ENCODE results near the gene MAP2K3.

MAP2K3 gene

DNA sequence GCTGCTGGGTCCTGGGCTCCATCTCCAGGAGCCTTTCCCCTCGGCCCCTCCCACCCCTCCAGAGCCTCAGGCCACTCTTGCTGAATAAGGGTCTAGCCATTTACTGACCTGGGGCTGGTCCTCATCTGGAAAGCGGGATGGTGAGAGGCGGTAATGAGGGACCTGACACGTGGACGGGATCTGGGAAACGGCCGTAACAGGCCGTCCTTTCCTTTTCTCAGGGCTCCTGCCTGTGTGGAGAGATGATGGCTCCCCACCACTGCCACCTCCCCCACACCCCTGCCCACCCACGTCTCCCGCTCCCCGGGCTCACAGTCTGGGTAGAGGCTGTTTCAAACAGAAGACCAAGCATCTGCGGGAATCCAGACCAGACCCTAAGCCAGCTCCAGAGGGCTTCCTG lies 71.1 kb downstream of the MAP2K3 start:
- Mint-ChIP-seq H3K4me1 (no peaks in the 10 kb centered on the region), H3K9me3 (no peaks in the 10 kb centered on the region), H3K4me3 (no peak overlapping the region), H3K27me3 (no peaks in the 10 kb centered on the region), H3K36me3 (ENCODE audit: insufficient read depth) (no peaks in the 10 kb centered on the region), H3K27ac (ENCODE audit: low read depth) (no peak overlapping the region)
- no peak for DNase-seq (ENCODE audit: low spot score in 2 of 2)
- no peak for ATAC-seq (replicated peaks; ENCODE audit: extremely low read depth, poor library complexity, severe bottlenecking)

- Mint-ChIP-seq H3K27ac (ENCODE audit: low read depth) (no peak overlapping the region), H3K4me3 (no peak overlapping the region), H3K27me3 (no peaks in the 10 kb centered on the region), H3K4me1 (no peaks in the 10 kb centered on the region), H3K9me3 (no peaks in the 10 kb centered on the region), H3K36me3 (ENCODE audit: insufficient read depth) (no peaks in the 10 kb centered on the region)
- DNase-seq (ENCODE audit: low spot score in 2 of 2) (no peak), ATAC-seq (replicated peaks; ENCODE audit: extremely low read depth, poor library complexity, severe bottlenecking) (no peak)
These were observed 72.1 kb downstream of the MAP2K3 start for GRCh38 chr17:21356537-21357127.

GRCh38 chr17:21357281-21357680 lies 72.8 kb downstream of the MAP2K3 start:
- H3K36me3 Mint-ChIP-seq (ENCODE audit: insufficient read depth), result no peaks in the 10 kb centered on the region
- H3K27ac Mint-ChIP-seq (ENCODE audit: low read depth), result no peak overlapping the region
- no peaks in the 10 kb centered on the region for H3K4me1 Mint-ChIP-seq
- no peaks in the 10 kb centered on the region for H3K9me3 Mint-ChIP-seq
- no peak overlapping the region for H3K4me3 Mint-ChIP-seq
- ATAC-seq (replicated peaks; ENCODE audit: extremely low read depth, poor library complexity, severe bottlenecking) (no peak), DNase-seq (ENCODE audit: low spot score in 2 of 2) (no peak)
- H3K27me3 Mint-ChIP-seq, result no peaks in the 10 kb centered on the region

DNA sequence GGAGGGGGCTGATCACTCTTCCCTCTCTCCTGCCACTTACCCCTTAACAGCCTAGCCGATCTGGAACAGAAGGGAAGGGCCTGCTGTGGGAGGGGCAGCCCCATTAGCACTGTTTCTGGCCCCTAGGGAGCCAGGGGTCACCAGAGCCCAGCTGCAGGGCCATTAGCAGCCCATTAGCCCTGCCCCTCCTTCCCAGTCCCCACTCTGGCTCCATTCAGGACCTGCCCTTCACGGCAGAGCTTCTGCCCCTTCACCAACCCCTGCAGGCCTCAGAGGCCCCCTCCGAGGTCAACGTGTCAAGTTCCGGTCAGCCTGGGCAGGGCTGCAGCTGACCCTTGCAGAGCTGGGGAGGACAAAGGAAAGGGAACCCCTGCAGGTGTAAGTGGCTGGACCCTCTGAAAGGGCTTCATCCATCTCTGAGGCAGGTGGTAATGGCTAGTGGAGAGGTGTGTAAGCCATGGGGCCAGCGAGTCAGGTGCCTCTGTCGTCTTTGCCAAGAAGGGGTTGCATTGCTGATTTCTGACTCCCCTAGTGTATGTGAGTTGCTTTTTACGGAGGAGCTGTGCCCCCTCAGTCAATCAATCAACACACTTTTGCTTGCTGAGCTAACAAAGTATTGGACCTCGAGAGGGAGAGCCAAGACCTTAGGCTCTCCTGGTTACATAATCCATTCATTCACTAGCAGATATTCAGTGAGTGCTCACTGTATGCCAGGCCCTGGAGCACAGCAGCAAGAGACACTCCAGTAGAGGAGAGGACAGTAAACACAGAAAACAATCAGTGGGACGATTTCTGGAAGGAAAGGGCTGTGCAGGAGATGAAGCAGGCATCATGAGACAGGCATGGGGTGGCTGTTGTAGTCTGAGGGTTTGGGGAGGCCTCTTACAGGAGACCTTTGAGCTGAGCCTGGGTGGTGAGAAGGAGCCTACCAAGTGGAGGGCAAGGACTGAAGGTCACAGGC lies 73.5 kb downstream of the MAP2K3 start:
- Mint-ChIP-seq H3K27ac (ENCODE audit: low read depth) (no peak overlapping the region), H3K4me1 (no peaks in the 10 kb centered on the region), H3K27me3 (no peaks in the 10 kb centered on the region), H3K4me3 (no peak overlapping the region), H3K36me3 (ENCODE audit: insufficient read depth) (no peaks in the 10 kb centered on the region), H3K9me3 (no peaks in the 10 kb centered on the region)
- ATAC-seq (replicated peaks; ENCODE audit: extremely low read depth, poor library complexity, severe bottlenecking) (no peak), DNase-seq (ENCODE audit: low spot score in 2 of 2) (no peak)

GRCh38 chr17:21358682-21359482 lies 74.4 kb downstream of the MAP2K3 start:
- Mint-ChIP-seq H3K27me3 (no peaks in the 10 kb centered on the region), H3K27ac (ENCODE audit: low read depth) (no peak overlapping the region), H3K9me3 (no peaks in the 10 kb centered on the region), H3K4me3 (no peak overlapping the region), H3K4me1 (no peaks in the 10 kb centered on the region), H3K36me3 (ENCODE audit: insufficient read depth) (no peaks in the 10 kb centered on the region)
- DNase-seq (ENCODE audit: low spot score in 2 of 2), result no peak
- ATAC-seq (replicated peaks; ENCODE audit: extremely low read depth, poor library complexity, severe bottlenecking), result no peak

DNA sequence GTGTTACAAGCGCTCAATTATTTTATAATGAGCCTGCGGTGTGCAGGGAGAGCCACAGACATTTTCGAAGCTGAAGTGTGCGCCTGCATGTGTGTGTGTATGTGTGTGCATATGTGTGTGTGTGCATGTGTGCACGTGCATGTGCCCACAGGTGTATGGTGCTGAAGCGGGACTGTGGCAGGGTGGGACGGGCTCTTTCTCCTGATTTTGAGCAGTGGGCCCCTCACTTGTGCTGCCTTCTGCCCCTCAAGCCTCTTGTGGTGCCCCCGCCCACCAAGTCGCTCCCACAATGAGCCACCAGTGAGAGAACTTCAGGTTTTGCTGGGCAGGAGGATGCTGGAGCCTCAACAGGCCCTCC lies 75.0 kb downstream of the MAP2K3 start:
- H3K27ac Mint-ChIP-seq (ENCODE audit: low read depth), result no peak overlapping the region
- no peaks in the 10 kb centered on the region for H3K4me1 Mint-ChIP-seq
- no peak overlapping the region for H3K4me3 Mint-ChIP-seq
- no peak for ATAC-seq (replicated peaks; ENCODE audit: extremely low read depth, poor library complexity, severe bottlenecking)
- no peaks in the 10 kb centered on the region for H3K9me3 Mint-ChIP-seq
- DNase-seq (ENCODE audit: low spot score in 2 of 2), result no peak
- no peaks in the 10 kb centered on the region for H3K27me3 Mint-ChIP-seq
- H3K36me3 Mint-ChIP-seq (ENCODE audit: insufficient read depth), result no peaks in the 10 kb centered on the region

GRCh38 chr17:21360048-21360447 lies 75.5 kb downstream of the MAP2K3 start:
- Mint-ChIP-seq H3K36me3 (ENCODE audit: insufficient read depth) (no peaks in the 10 kb centered on the region), H3K9me3 (no peaks in the 10 kb centered on the region), H3K27ac (ENCODE audit: low read depth) (no peak overlapping the region), H3K27me3 (no peaks in the 10 kb centered on the region), H3K4me1 (no peaks in the 10 kb centered on the region), H3K4me3 (no peak overlapping the region)
- no peak for ATAC-seq (replicated peaks; ENCODE audit: extremely low read depth, poor library complexity, severe bottlenecking)
- no peak for DNase-seq (ENCODE audit: low spot score in 2 of 2)

- Mint-ChIP-seq H3K27me3 (no peaks in the 10 kb centered on the region), H3K36me3 (ENCODE audit: insufficient read depth) (no peaks in the 10 kb centered on the region)
- no peak for DNase-seq (ENCODE audit: low spot score in 2 of 2)
These were observed 76.7 kb downstream of the MAP2K3 start for GRCh38 chr17:21361020-21361809.

DNA sequence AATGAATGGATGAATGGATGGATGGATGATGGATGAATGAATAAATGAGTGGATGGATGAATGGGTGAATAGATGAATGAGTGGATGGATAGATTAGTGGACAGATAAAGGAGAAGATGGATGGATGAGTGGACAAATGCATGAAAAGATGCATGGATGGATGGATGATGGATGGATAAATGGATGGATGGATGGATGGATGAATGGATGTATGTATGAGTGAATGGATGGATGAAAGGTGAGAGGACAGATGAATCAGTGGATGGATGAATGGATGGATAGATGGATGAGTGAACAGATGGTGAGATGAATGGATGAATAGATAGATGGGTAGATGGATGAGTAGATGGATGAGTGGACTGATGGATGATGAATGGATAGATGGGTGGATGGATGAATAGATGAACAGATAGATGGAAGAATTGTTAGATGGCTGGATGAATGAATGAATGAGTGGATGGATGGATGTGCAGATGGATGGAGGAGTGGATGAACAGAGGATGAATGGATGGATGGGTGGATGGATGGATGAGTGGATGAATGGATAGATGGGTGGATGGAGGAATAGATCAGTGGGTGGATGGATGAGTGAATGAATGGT lies 77.9 kb downstream of the MAP2K3 start:
- Mint-ChIP-seq H3K27ac (ENCODE audit: low read depth) (no peak overlapping the region), H3K9me3 (no peaks in the 10 kb centered on the region), H3K36me3 (ENCODE audit: insufficient read depth) (no peaks in the 10 kb centered on the region), H3K27me3 (no peaks in the 10 kb centered on the region), H3K4me3 (no peak overlapping the region), H3K4me1 (no peaks in the 10 kb centered on the region)
- DNase-seq (ENCODE audit: low spot score in 2 of 2), result no peak
- ATAC-seq (replicated peaks; ENCODE audit: extremely low read depth, poor library complexity, severe bottlenecking), result no peak

More at GRCh38 chr17:21361020-21361809, 76.7 kb downstream of the MAP2K3 start:
- no peaks in the 10 kb centered on the region for H3K4me1 Mint-ChIP-seq
- H3K27ac Mint-ChIP-seq (ENCODE audit: low read depth), result no peak overlapping the region
- H3K4me3 Mint-ChIP-seq, result no peak overlapping the region
- no peak for ATAC-seq (replicated peaks; ENCODE audit: extremely low read depth, poor library complexity, severe bottlenecking)
- H3K9me3 Mint-ChIP-seq, result no peaks in the 10 kb centered on the region

- ATAC-seq (replicated peaks; ENCODE audit: extremely low read depth, poor library complexity, severe bottlenecking), result no peak
- Mint-ChIP-seq H3K27ac (ENCODE audit: low read depth) (no peak overlapping the region), H3K27me3 (peaks cover 9% of the 10 kb centered on the region)
These were observed 79.5 kb downstream of the MAP2K3 start for GRCh38 chr17:21363776-21364642.

More at GRCh38 chr17:21363776-21364642, 79.5 kb downstream of the MAP2K3 start:
- no peak overlapping the region for H3K4me3 Mint-ChIP-seq
- H3K9me3 Mint-ChIP-seq, result no peaks in the 10 kb centered on the region
- H3K4me1 Mint-ChIP-seq, result no peaks in the 10 kb centered on the region
- H3K36me3 Mint-ChIP-seq (ENCODE audit: insufficient read depth), result no peaks in the 10 kb centered on the region
- no peak for DNase-seq (ENCODE audit: low spot score in 2 of 2)

Measured in central memory CD8-positive, alpha-beta T cell (primary cell).